Measurements from ENCODE around the gene SPDYE4. TPM values are rescaled to one million over a fixed set of nuclear protein-coding genes. Genes with fewer than 3 reads are reported as not detected.

SPDYE4 gene
- total RNA-seq, 4 donors from 2014 or later: not detected

DNA sequence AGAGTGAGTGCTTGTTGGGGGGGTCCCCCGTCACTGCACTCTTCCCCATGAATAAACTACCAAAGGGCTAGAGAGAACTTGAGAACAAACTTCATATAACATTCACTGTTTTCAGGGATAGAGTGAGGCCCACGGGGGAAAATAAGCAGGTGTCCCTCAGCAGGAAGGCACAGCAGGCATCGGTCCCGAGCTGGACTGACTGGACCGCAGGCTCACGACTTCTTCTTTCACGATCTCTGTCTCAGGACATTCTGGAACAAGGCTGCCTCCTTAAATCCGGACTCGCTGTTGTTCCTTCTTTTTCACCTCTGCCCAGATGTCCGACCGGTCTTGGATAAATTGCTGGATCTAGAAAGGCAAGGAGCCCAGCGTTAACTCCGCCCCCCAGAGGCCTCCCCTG lies 28.5 kb downstream of the SPDYE4 start:
- no peak for TF ChIP-seq POLR2AphosphoS5 (IDR thresholded peaks at IDR 0.05)
- no peak for TF ChIP-seq EP300 (IDR thresholded peaks at IDR 0.05)
- TF ChIP-seq, protein P1, sequence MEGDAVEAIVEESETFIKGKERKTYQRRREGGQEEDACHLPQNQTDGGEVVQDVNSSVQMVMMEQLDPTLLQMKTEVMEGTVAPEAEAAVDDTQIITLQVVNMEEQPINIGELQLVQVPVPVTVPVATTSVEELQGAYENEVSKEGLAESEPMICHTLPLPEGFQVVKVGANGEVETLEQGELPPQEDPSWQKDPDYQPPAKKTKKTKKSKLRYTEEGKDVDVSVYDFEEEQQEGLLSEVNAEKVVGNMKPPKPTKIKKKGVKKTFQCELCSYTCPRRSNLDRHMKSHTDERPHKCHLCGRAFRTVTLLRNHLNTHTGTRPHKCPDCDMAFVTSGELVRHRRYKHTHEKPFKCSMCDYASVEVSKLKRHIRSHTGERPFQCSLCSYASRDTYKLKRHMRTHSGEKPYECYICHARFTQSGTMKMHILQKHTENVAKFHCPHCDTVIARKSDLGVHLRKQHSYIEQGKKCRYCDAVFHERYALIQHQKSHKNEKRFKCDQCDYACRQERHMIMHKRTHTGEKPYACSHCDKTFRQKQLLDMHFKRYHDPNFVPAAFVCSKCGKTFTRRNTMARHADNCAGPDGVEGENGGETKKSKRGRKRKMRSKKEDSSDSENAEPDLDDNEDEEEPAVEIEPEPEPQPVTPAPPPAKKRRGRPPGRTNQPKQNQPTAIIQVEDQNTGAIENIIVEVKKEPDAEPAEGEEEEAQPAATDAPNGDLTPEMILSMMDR (IDR thresholded peaks at IDR 0.05): no peak
- TF ChIP-seq POLR2A (IDR thresholded peaks at IDR 0.05): no peak
- no peaks in the 10 kb centered on the region for H3K36me3 ChIP-seq
- H3K27me3 ChIP-seq: no peaks in the 10 kb centered on the region
- H3K27ac ChIP-seq: no peak overlapping the region
- 89 to 93% methylated on average over 13 of the region's 13 CpGs for WGBS, 2 donors (ENCODE audit: low coverage in 1 of 2)
- H3K9me3 ChIP-seq: no peaks in the 10 kb centered on the region
- H3K4me1 ChIP-seq: no peaks in the 10 kb centered on the region
- H3K4me3 ChIP-seq: no peak overlapping the region
- no peak for ATAC-seq

DNA sequence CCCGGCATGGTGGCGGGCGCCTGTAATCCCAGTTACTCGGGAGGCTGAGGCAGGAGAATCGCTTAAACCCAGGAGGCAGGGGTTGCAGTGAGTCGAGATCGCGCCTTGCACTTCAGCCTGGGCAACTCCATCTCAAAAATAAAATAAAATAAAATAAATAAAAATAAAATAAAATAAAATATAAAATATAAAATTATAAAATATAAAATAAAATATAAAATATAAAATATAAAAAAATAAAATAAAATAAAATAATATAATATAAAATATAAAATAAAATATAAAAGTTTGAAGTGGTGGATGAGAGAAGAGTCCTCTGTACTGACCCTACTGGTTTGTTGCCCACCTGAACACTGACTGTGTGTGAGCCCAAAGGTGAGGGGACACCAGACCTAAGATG lies 28.9 kb downstream of the SPDYE4 start:
- Histone ChIP-seq H3K36me3 (no peaks in the 10 kb centered on the region), H3K4me3 (no peak overlapping the region), H3K27me3 (no peaks in the 10 kb centered on the region), H3K27ac (no peak overlapping the region), H3K9me3 (no peaks in the 10 kb centered on the region), H3K4me1 (no peaks in the 10 kb centered on the region)
- ATAC-seq: no peak
- no CpG with 5 or more reads among the region's 8 CpGs for WGBS, 2 donors (ENCODE audit: low coverage in 1 of 2)
- TF ChIP-seq POLR2A (IDR thresholded peaks at IDR 0.05): no peak
- TF ChIP-seq POLR2AphosphoS5 (IDR thresholded peaks at IDR 0.05): no peak
- TF ChIP-seq, protein P1 (IDR thresholded peaks at IDR 0.05): no peak
- no peak for TF ChIP-seq EP300 (IDR thresholded peaks at IDR 0.05)

DNA sequence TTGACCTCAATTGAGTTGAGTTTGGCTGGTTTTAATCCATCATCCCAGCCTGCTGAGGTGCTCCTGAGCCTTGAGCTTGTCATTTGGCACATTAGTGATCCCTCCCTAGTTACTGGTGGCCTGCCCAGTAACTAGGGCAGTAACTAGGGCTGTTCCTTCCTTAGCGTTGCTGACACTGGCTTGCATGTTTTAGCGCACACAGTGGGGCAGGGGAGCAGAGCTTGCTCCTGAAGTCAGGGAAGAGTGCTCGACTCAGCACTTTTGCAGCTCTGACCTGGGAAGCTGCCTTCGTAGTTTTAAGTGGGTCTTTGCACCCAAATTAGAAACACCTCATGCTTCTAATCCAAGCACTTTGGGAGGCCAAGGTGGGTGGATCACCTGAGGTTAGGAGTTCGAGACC lies 29.4 kb downstream of the SPDYE4 start:
- no peak for ATAC-seq
- no peaks in the 10 kb centered on the region for H3K9me3 ChIP-seq
- H3K27ac ChIP-seq: no peak overlapping the region
- H3K4me1 ChIP-seq: no peaks in the 10 kb centered on the region
- no peak for TF ChIP-seq POLR2A (IDR thresholded peaks at IDR 0.05)
- no peak for TF ChIP-seq POLR2AphosphoS5 (IDR thresholded peaks at IDR 0.05)
- no peak for TF ChIP-seq EP300 (IDR thresholded peaks at IDR 0.05)
- TF ChIP-seq, protein P1 (IDR thresholded peaks at IDR 0.05): no peak
- H3K36me3 ChIP-seq: no peaks in the 10 kb centered on the region
- WGBS, 2 donors (ENCODE audit: low coverage in 1 of 2): 67 to 100% methylated on average over 1 of the region's 5 CpGs
- no peaks in the 10 kb centered on the region for H3K27me3 ChIP-seq
- no peak overlapping the region for H3K4me3 ChIP-seq

DNA sequence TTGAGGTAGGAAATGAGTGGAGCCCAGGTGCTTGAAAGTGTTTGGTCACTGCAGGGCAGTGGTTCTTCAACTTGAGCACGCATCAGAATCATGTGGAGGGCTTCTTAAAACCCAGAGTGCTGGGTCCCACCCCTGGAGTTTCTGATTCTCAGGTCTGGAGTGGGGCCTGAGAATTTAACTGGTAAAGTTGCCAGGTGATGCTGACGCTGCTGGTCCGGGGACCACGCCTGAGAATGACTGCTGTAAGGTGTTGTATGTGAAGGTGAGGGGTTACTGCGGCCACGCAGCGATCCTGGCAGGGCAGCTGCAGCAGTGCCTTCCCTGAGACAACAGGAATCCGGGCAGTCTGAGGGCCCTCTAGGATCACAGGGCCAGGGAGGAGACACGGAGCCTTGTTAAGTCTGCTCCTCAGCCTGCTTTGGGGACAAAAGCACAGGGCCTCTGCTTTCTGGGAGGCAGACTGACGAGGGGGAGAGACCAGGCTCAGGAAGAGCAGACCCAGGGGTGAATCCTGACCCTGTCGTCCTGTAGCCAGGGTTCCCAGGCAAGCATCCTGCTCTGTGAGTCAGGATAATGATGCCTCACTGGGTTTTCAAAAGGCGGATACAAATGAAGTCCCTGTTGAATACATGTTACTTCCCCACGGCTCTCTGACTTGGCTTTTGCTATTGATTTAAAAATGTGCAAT lies 30.0 kb downstream of the SPDYE4 start:
- ATAC-seq: no peak
- H3K36me3 ChIP-seq: no peaks in the 10 kb centered on the region
- TF ChIP-seq, protein P1 (IDR thresholded peaks at IDR 0.05): no peak
- no peak for TF ChIP-seq POLR2AphosphoS5 (IDR thresholded peaks at IDR 0.05)
- no peak for TF ChIP-seq EP300 (IDR thresholded peaks at IDR 0.05)
- no peak for TF ChIP-seq POLR2A (IDR thresholded peaks at IDR 0.05)
- no peaks in the 10 kb centered on the region for H3K27me3 ChIP-seq
- H3K9me3 ChIP-seq: no peaks in the 10 kb centered on the region
- H3K27ac ChIP-seq: no peak overlapping the region
- H3K4me1 ChIP-seq: no peaks in the 10 kb centered on the region
- 66 to 75% methylated on average over 3 of the region's 13 CpGs for WGBS, 2 donors (ENCODE audit: low coverage in 1 of 2)
- no peak overlapping the region for H3K4me3 ChIP-seq

DNA sequence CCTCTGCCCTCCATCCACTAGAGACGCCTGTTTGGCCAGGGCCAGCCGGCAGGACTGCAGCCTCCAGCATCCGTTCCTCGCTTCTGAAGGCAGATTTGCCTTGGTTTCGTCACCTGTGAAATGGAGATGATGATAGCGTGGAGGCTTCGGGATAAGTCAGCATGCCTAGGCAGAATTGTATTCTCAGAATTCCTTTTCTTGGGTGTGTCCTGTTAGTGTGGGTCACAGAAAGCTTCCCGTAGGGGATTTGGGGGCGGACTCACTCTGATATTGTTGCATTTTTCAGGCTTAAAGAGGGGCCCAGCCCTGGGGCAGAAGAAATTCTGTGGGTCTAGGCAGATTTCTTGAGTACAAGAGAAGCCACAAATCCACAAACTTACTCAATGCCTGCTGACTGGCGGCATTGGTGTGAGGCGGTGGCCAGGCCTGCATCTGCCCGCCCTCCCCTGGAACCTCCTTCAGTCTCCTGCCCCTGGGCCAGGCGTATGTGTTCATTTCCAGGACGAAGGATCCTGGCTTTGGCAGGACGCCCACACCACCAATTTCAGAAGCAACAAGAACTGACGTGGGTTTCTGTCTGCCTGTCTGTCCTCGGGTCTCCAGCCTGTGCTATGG lies 31.3 kb downstream of the SPDYE4 start:
- ATAC-seq: no peak
- Histone ChIP-seq H3K27me3 (no peaks in the 10 kb centered on the region), H3K27ac (no peak overlapping the region), H3K36me3 (no peaks in the 10 kb centered on the region), H3K4me3 (no peak overlapping the region), H3K9me3 (no peaks in the 10 kb centered on the region), H3K4me1 (no peaks in the 10 kb centered on the region)
- WGBS, 2 donors (ENCODE audit: low coverage in 1 of 2): 48 to 78% methylated on average over 3 to 13 of the region's 17 CpGs
- TF ChIP-seq POLR2AphosphoS5 (IDR thresholded peaks at IDR 0.05) (no peak), POLR2A (IDR thresholded peaks at IDR 0.05) (no peak), EP300 (IDR thresholded peaks at IDR 0.05) (no peak)
- TF ChIP-seq, protein P1 (IDR thresholded peaks at IDR 0.05): no peak
